Lower leg skin (tissue), 4 donors: Measurements from ENCODE around the gene LEUTX. TPM values are rescaled to one million over a fixed set of nuclear protein-coding genes. Genes with fewer than 3 reads are reported as not detected.
A peak's percentile ranks its signal among the peaks of the same experiment; 100 is the strongest.

Experiments
- DNase-seq, 2 donors: peaks; one replicate each; pipeline ENCODE4 v3.0.0-alpha.2; 2019; ENCODE audit warnings: low spot score in 2 of 2
- H3K4me3 ChIP-seq: fragments of 200-600 bp; sonication (generic); 2 replicates; pipeline ENCODE4 v1.5.1; 2017; ENCODE audit warnings: mild to moderate bottlenecking, low read depth; ENCODE audit not compliant: poor library complexity, severe bottlenecking
- CTCF ChIP-seq, 3 donors: fragments of 450-650 bp; IDR thresholded peaks; one replicate each; pipeline ENCODE4 v1.5.1; 2016; ENCODE audit warnings: antibody characterized with exemption in 3 of 3, mild to moderate bottlenecking in 3 of 3, moderate library complexity in 2 of 3
- POLR2A ChIP-seq, 2 donors: fragments of 450-650 bp; IDR thresholded peaks; one replicate each; pipeline ENCODE4 v1.6.1; 2016 to 2017; ENCODE audit warnings: antibody characterized with exemption in 2 of 2, mild to moderate bottlenecking in 1 of 2, moderate library complexity in 1 of 2
- WGBS, 2 donors: methylation state at CpG; one replicate each; pipeline ENCODE4 v1.1.5; 2018; 5-methylcytosine and 5-hydroxymethylcytosine counted together
- intact Hi-C: fragments of 100-400 bp; cut with DNase I; formaldehyde crosslinking; loops from one replicate; pipeline ENCODE4 v1.15.0; 2023; ENCODE audit warnings: low total_unique reads
- microRNA-seq, 2 donors: library from miRNA; unstranded; fragments of <30 nt; microRNA quantifications; one replicate each; pipeline ENCODE4, GENCODE V29; 2016; ENCODE audit warnings: borderline replicate concordance in 2 of 2, borderline number of aligned reads in 1 of 2
- total RNA-seq, 4 donors: library from RNA; depleted of rRNA; stranded (reverse); fragments of >200 nt; gene quantifications; one replicate each; pipeline ENCODE4 v1.1.0, GENCODE V29; 2016

Gene LEUTX
- total RNA-seq, 4 donors from 2014 or later, result not detected

- WGBS, 2 donors, result 94% methylated on average over 13 to 16 of the region's 16 CpGs
- intact Hi-C loops, result no loop called here
- H3K4me3 ChIP-seq, result no peak overlapping the region
- no peak for DNase-seq
- no peak for TF ChIP-seq CTCF (IDR thresholded peaks at IDR 0.05)
- TF ChIP-seq POLR2A (IDR thresholded peaks at IDR 0.05), result no peak
Observed at GRCh38 chr19:39831679-39832078, 53.0 kb downstream of the LEUTX start.

GRCh38 chr19:39832341-39833083 lies 53.9 kb downstream of the LEUTX start:
- WGBS, 2 donors, result 58 to 67% methylated on average over 5 of the region's 5 CpGs
- intact Hi-C loops, result no loop called here

GRCh38 chr19:39833160-39833463 lies 54.5 kb downstream of the LEUTX start:
- TF ChIP-seq POLR2A (IDR thresholded peaks at IDR 0.05), result no peak
- no peak for TF ChIP-seq CTCF (IDR thresholded peaks at IDR 0.05)
- WGBS, 2 donors, result 2% methylated on average over 13 to 20 of the region's 24 CpGs
- H3K4me3 ChIP-seq, result peak overlapping the region; percentile 88
- intact Hi-C loops, result no loop called here
- DNase-seq, result no peak

More at GRCh38 chr19:39832341-39833083, 53.9 kb downstream of the LEUTX start:
- TF ChIP-seq POLR2A (IDR thresholded peaks at IDR 0.05) (no peak), CTCF (IDR thresholded peaks at IDR 0.05) (no peak)
- DNase-seq, result no peak
- H3K4me3 ChIP-seq, result no peak overlapping the region

GRCh38 chr19:39833464-39834286 lies 55.0 kb downstream of the LEUTX start, which contains the start of gene DYRK1B:
Gene DYRK1B (minus strand): TSS chr19:39834162. CDS start chr19:39831867, 2,295 bp downstream.
- DNase-seq, result peak; percentile 97 to 99
- intact Hi-C loops, result no loop called here
- peak within 1 kb of the TSS; percentile 88 for H3K4me3 ChIP-seq
- TF ChIP-seq POLR2A (IDR thresholded peaks at IDR 0.05) (no peak), CTCF (IDR thresholded peaks at IDR 0.05) (no peak)
- 0 to 1% methylated on average over 40 of the region's 59 CpGs for WGBS, 2 donors

GRCh38 chr19:39834287-39834841 lies 55.7 kb downstream of the LEUTX start:
- 48 to 49% methylated on average over 19 of the region's 19 CpGs for WGBS, 2 donors
- DNase-seq, result no peak
- intact Hi-C loops, result no loop called here
- no peak for TF ChIP-seq POLR2A (IDR thresholded peaks at IDR 0.05)
- no peak for TF ChIP-seq CTCF (IDR thresholded peaks at IDR 0.05)
- no peak overlapping the region for H3K4me3 ChIP-seq

Small RNAs within 50 kb of the gene (microRNA-seq; reads per million reads assigned to microRNA genes)
- 0 reads per million in 2 donors for gene MIR6719

Other genes starting within 250 kb of the LEUTX start
- 1 to 10 TPM in 2 of 4 donors, under 1 TPM in 2; 0.56 to 1.5 (median 1.0) TPM for gene EID2B, start 246.0 kb upstream of the LEUTX start, total RNA-seq
- 10 to 100 TPM; 12.4 to 19.0 (median 14.3) TPM for gene EID2, start 238.7 kb upstream of the LEUTX start, total RNA-seq
- not detected for gene LGALS13, start 176.3 kb upstream of the LEUTX start, total RNA-seq
- not detected for gene LGALS16, start 122.9 kb upstream of the LEUTX start, total RNA-seq
- not detected for gene LGALS14, start 74.4 kb upstream of the LEUTX start, total RNA-seq
- not detected for gene CLC, start 40.8 kb upstream of the LEUTX start, total RNA-seq
- gene DYRK1B, start 55.3 kb downstream of the LEUTX start, total RNA-seq, result 10 to 100 TPM; 14.8 to 29.0 (median 19.7) TPM
- 100 to 1,000 TPM; 167 to 224 (median 174) TPM for gene FBL, start 67.5 kb downstream of the LEUTX start, total RNA-seq
- 100 to 1,000 TPM; 155 to 286 (median 194) TPM for gene FCGBP, start 155.8 kb downstream of the LEUTX start, total RNA-seq
- 10 to 100 TPM; 78.0 to 92.5 (median 87.7) TPM for gene PSMC4, start 192.3 kb downstream of the LEUTX start, total RNA-seq
- 1 to 10 TPM in 2 of 4 donors, under 1 TPM in 2; 0.30 to 4.8 (median 1.4) TPM for gene ZNF546, start 218.2 kb downstream of the LEUTX start, total RNA-seq